Measurements from ENCODE around the gene ATP11A. TPM values are rescaled to one million over a fixed set of nuclear protein-coding genes. Genes with fewer than 3 reads are reported as not detected.
A peak's percentile ranks its signal among the peaks of the same experiment; 100 is the strongest.

ATP11A gene
- total RNA-seq, 1 experiment from 2014 or later, result 5.9 TPM

DNA sequence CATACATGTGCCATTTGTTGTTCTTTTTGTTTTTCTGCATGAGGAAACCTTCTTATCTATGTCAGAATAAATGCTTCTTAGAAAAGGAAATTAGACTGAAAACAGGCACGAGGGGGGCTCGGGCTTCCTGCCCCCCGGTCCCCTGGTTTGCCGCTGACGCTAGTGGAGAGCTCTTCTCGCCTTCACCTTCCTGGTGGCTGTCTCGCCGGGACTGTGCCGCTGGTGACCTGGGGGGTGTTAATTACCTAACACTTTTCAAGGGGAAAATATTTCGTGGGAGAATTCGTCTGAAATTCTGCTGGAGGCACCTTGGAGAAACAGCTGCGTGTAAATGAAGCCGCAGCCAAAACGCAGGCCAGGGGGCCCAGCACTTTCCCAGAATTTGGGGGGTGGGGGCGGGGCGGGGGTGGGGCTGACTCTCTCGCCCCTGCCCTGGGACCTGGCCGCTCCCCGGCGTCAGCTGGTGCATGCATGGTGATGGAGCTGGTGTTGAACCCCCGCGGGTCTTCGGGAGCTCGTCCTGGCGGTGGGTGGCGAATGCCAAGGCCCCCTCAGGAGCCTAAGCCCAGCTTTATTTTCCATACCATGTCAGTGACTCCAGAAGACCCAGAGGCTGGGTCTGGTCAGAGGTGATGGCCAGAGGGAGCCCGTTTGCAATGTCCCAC lies 220.9 kb downstream of the ATP11A start:
- DNase-seq (ENCODE audit: extremely low read depth, low read depth), result no peak

DNA sequence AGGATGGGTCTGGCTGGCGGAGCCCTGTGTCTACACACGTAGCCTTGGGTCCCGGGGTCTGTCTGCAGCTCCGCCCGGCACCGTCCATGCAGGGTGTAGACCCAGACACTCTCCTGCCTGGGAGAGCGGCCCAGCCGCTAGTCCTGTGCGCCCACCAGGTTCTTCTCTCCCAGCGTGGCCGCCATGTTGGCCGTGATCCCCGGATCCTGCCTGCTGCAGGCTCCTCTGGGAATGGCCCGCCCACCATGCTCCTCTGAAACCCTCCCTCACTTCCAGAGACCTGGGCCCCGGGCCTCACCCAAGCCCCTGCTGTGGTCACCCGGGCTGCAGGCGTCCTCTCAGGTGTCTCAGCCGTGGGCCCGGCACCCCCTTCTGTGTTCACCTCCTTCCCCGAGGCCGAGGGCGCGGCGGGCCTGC lies 221.5 kb downstream of the ATP11A start:
- no peak for DNase-seq (ENCODE audit: extremely low read depth, low read depth)

- no peak for DNase-seq (ENCODE audit: extremely low read depth, low read depth)
These were observed 222.0 kb downstream of the ATP11A start for GRCh38 chr13:112911883-112912282.

GRCh38 chr13:112912726-112913440 lies 223.0 kb downstream of the ATP11A start:
- DNase-seq (ENCODE audit: extremely low read depth, low read depth), result no peak

GRCh38 chr13:112916296-112916695 lies 226.5 kb downstream of the ATP11A start:
- no peak for DNase-seq (ENCODE audit: extremely low read depth, low read depth)

- no peak for DNase-seq (ENCODE audit: extremely low read depth, low read depth)
These were observed 227.3 kb downstream of the ATP11A start for GRCh38 chr13:112917056-112917664.

- no peak for DNase-seq (ENCODE audit: extremely low read depth, low read depth)
These were observed 227.9 kb downstream of the ATP11A start for GRCh38 chr13:112917737-112918136.

DNA sequence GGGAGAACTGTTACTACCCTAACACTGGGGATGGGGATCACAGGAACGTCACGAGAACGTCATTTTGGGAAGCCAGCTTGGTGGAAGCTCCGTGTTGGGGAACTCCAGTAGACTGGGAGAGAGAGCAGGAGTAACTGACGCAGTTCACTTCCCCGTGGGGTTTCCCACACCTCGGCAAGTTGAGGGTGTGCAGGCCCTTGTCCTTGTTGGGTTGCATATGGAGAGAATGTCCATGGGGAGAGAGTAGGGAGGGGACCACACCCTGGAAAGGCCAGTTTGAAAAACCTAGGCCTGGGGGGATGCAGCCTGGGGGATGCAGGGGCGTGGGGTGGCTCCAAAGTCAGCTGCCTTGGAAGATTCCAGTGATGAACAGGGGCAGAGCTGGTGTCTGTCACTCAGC lies 228.4 kb downstream of the ATP11A start:
- DNase-seq (ENCODE audit: extremely low read depth, low read depth), result no peak

- no peak for DNase-seq (ENCODE audit: extremely low read depth, low read depth)
These were observed 228.9 kb downstream of the ATP11A start for GRCh38 chr13:112918746-112919145.

DNA sequence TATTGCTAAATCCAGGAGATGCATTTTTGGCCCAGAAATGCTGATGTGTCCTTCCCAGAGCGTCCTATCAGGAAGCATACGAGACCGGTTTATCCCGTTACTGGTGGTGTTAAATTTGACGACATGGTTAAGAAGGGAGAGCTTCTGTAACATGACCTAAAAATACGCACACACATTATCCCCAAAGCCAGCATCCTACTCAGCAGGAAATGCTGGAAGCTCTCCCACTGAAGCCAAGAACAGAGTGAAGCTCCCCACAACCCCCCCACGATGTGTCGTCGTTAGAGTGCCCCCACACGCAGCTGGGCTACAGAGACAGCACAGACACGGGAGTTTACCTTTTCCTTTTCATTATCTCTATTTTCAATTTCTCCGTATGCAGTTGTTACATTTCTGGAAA lies 234.1 kb downstream of the ATP11A start:
- DNase-seq (ENCODE audit: extremely low read depth, low read depth), result no peak

DNA sequence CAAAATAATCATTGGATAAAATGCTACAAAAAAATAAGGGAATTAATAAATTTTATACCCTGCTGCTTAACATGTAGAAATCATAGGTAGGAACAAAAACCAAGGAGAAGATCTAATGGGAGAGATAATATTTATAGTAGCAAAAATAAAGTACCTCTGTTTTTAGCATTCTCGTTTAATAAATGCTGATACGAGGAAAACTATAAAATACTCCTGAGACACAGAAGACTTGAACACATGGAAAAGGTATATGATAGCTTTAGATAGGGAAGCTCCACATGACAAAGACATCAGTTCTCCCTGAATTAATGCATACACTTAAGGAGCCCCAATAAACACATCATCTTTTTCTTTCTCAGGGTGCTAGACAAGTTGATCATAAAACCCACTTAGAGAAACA lies 234.5 kb downstream of the ATP11A start:
- DNase-seq (ENCODE audit: extremely low read depth, low read depth), result no peak

- no peak for DNase-seq (ENCODE audit: extremely low read depth, low read depth)
These were observed 236.2 kb downstream of the ATP11A start for GRCh38 chr13:112926003-112926402.

DNA sequence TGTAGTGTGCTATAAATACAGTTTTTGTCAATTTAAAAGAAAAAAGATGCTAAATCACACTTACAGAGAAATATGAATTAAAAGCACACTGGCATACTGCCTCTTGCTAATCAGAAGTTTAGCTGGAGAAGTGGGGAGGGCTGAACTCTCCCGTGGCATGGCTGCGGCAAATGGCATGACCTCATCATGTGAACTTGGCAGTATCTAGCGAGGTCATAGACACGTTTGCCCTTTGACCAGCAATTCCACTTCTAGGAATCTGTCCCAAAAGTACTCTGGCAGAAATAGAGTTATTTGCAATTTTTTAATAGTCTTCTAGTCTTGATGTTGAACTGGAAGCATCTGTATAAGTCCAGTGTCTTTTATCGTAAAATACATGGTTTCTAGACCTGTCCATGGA lies 237.2 kb downstream of the ATP11A start:
- DNase-seq (ENCODE audit: extremely low read depth, low read depth), result no peak

- DNase-seq (ENCODE audit: extremely low read depth, low read depth), result no peak
These were observed 238.5 kb downstream of the ATP11A start for GRCh38 chr13:112928020-112928971.

GRCh38 chr13:112928972-112929782 lies 239.3 kb downstream of the ATP11A start:
- DNase-seq (ENCODE audit: extremely low read depth, low read depth), result no peak

GRCh38 chr13:112929783-112930055 lies 239.9 kb downstream of the ATP11A start:
- DNase-seq (ENCODE audit: extremely low read depth, low read depth), result no peak

GRCh38 chr13:112930192-112930591 lies 240.4 kb downstream of the ATP11A start:
- no peak for DNase-seq (ENCODE audit: extremely low read depth, low read depth)

DNA sequence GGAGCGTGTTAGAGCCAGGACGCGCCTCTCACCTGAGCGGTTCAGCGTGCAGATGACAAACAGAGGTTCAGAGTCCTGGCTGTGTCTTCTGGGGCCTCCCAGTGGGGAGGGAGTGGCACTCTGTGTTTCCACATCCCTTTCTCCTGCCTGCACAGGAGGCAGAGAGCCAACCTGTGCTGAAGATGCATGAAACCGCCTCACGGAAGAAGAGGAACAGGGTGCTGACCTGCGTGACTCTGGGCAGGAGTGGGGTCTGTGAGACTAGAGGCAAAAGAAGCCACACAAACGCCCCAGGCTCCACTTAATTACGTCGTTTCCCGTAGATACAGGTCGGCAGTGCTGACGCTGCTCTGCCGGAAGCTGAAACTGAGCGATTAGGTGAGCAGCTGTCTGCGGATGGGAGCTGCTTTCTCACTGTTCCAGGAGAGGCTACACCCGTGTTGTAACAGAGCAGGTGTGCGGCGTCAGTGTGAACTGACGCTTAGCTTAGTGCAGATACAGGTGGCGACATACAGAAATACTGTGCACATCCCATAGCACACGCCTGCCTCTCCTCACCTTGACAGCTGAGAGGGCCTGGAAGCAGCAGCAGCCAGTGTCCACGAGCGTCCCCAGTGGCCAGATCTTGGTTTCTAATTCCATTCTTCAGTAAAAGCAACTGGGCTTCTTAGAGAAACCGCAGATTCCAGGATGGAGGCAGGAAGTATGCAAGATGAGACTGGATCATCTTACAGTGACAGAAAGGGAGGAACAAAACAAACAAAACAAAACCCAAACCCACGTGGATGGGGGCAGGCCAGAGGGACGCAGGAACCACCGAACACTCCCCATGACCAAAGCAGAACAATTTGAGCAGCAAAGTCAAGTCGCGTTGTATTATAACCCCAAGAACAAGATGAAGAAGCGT lies 241.4 kb downstream of the ATP11A start:
- DNase-seq (ENCODE audit: extremely low read depth, low read depth), result peak; percentile 38

DNA sequence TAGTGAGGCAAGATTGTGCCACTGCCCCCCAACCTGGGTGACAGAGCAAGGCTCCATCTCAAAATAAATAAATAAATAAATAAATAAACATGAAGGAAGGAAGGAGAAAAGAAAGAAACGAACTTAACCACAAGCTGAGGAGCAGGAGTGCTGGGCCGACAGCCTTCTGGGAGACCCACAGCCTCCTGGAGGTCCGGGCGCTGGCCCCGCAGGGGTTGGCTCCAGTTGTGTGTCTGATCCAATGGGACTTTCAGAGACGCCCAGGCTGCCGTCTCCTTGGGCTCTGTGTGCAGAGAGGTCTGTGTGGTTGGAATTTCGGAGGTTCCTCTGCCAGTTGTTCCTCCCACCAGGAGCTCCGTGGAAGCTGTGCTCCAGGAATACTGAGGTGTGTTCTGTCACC lies 243.1 kb downstream of the ATP11A start:
- no peak for DNase-seq (ENCODE audit: extremely low read depth, low read depth)

All from NCI-H460 (cell line).